Stomach smooth muscle (tissue), 2 donors: ENCODE measurements around the gene LIPC.

ENCODE experiments used
- H3K27ac ChIP-seq: one replicate; pipeline ENCODE4 v1.7.0; 2013; ENCODE audit warnings: mild to moderate bottlenecking, low read length, inconsistent platforms
- H3K27me3 ChIP-seq, 2 donors: one replicate each; pipeline ENCODE4 v1.7.0; 2013; ENCODE audit warnings: low read length in 2 of 2; ENCODE audit not compliant: insufficient read depth in 2 of 2, control insufficient read depth in 1 of 2
- H3K36me3 ChIP-seq, 2 donors: one replicate each; pipeline ENCODE4 v1.7.0; 2013; ENCODE audit warnings: low read length in 2 of 2; ENCODE audit not compliant: control insufficient read depth in 2 of 2, insufficient read depth in 2 of 2
- H3K4me1 ChIP-seq: one replicate; pipeline ENCODE4 v1.7.0; 2013; ENCODE audit warnings: low read length; ENCODE audit not compliant: control insufficient read depth, insufficient read depth
- H3K4me3 ChIP-seq, 2 donors: one replicate each; pipeline ENCODE4 v1.7.0; 2013; ENCODE audit warnings: low read length in 2 of 2
- H3K9ac ChIP-seq, 2 donors: one replicate each; pipeline ENCODE4 v1.7.0; 2013; ENCODE audit warnings: low read length in 2 of 2, mild to moderate bottlenecking in 1 of 2
- H3K9me3 ChIP-seq, 2 donors: one replicate each; pipeline ENCODE4 v1.7.0; 2013; ENCODE audit warnings: low read length in 2 of 2; ENCODE audit not compliant: control insufficient read depth in 2 of 2
- donor health status: healthy.
- donor health status: Pancreatic carcinoma.

LIPC gene

DNA sequence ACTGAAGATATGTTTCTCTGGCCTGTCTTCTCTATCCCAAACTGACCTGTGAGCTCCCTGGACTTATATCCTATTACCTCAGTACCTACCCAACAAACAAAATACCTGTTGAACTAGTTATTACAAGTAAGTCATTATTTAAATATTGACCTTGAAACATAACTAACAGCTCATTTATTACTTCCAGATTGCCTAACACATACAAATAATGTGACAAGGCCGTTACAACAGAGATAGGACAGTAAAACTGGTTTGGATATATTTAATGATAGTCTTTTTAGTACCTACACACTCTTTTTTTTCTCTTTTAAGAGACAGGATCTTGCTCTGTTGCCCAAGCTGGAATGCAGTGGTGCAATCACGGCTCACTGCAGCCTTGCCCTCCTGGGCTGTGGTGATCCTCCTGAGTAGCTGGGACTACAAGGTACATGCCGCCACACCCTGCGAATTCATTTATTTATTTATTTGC, 172.7 kb downstream of the LIPC start:
- no peak overlapping the region for H3K4me3 ChIP-seq
- no peaks in the 10 kb centered on the region for H3K27me3 ChIP-seq
- H3K27ac ChIP-seq = no peak overlapping the region
- H3K9ac ChIP-seq = no peak overlapping the region
- H3K36me3 ChIP-seq = peaks cover 0 to 5% of the 10 kb centered on the region in 2 donors
- H3K4me1 ChIP-seq = no peaks in the 10 kb centered on the region
- H3K9me3 ChIP-seq = no peaks in the 10 kb centered on the region

GRCh38 chr15:58605931-58606530, 174.2 kb downstream of the LIPC start:
- Histone ChIP-seq H3K36me3 (peaks cover 0 to 14% of the 10 kb centered on the region in 2 donors), H3K27ac (no peak overlapping the region), H3K4me1 (no peaks in the 10 kb centered on the region), H3K27me3 (no peaks in the 10 kb centered on the region), H3K4me3 (no peak overlapping the region), H3K9ac (no peak overlapping the region), H3K9me3 (no peaks in the 10 kb centered on the region)

- no peaks in the 10 kb centered on the region for H3K27me3 ChIP-seq
Measured at GRCh38 chr15:58606577-58607080, 174.8 kb downstream of the LIPC start.

DNA sequence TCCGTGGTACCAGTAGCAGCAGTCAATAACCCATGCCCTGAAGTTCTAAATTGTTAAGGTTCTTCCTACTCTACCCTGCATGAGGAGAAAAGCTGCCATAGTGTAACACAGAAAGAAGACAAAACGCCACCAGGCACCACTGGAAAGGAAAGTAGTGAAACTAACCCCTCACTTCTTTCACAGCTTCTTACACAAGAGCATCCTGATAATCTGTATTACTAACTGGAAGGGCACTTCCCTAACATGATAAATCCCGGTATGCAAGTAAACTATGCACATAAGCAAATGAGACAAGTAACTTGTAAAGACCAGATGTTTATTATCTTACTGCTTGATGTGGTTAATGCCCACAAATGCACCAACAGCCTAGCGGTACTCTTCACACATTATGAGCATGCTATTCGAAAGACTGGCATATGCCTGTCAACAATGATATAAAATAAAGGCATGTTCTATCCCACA, 176.4 kb downstream of the LIPC start:
- Histone ChIP-seq H3K4me3 (no peak overlapping the region), H3K9ac (no peak overlapping the region)

More at GRCh38 chr15:58606577-58607080, 174.8 kb downstream of the LIPC start:
- Histone ChIP-seq H3K27ac (no peak overlapping the region), H3K9ac (no peak overlapping the region), H3K4me1 (no peaks in the 10 kb centered on the region), H3K4me3 (no peak overlapping the region), H3K36me3 (peaks cover 0 to 14% of the 10 kb centered on the region in 2 donors), H3K9me3 (no peaks in the 10 kb centered on the region)

GRCh38 chr15:58608711-58609110, 176.9 kb downstream of the LIPC start:
- peaks cover 0 to 14% of the 10 kb centered on the region in 2 donors for H3K36me3 ChIP-seq
- H3K27ac ChIP-seq = no peak overlapping the region
- H3K27me3 ChIP-seq = no peaks in the 10 kb centered on the region
- peaks cover 0 to under 1% of the 10 kb centered on the region in 2 donors for H3K9me3 ChIP-seq
- no peaks in the 10 kb centered on the region for H3K4me1 ChIP-seq
- H3K4me3 ChIP-seq = no peak overlapping the region
- no peak overlapping the region for H3K9ac ChIP-seq

More for the DNA sequence above, 176.4 kb downstream of the LIPC start:
- Histone ChIP-seq H3K27ac (no peak overlapping the region), H3K4me1 (no peaks in the 10 kb centered on the region), H3K27me3 (no peaks in the 10 kb centered on the region), H3K9me3 (no peaks in the 10 kb centered on the region), H3K36me3 (peaks cover 0 to 14% of the 10 kb centered on the region in 2 donors)

- no peak overlapping the region for H3K27ac ChIP-seq
- H3K4me3 ChIP-seq = no peak overlapping the region
- peaks cover 0 to 14% of the 10 kb centered on the region in 2 donors for H3K36me3 ChIP-seq
- no peaks in the 10 kb centered on the region for H3K4me1 ChIP-seq
- H3K9me3 ChIP-seq = peaks cover 0 to 7% of the 10 kb centered on the region in 2 donors
- H3K27me3 ChIP-seq = no peaks in the 10 kb centered on the region
- H3K9ac ChIP-seq = no peak overlapping the region
Measured at GRCh38 chr15:58611731-58612676, 180.2 kb downstream of the LIPC start.

DNA sequence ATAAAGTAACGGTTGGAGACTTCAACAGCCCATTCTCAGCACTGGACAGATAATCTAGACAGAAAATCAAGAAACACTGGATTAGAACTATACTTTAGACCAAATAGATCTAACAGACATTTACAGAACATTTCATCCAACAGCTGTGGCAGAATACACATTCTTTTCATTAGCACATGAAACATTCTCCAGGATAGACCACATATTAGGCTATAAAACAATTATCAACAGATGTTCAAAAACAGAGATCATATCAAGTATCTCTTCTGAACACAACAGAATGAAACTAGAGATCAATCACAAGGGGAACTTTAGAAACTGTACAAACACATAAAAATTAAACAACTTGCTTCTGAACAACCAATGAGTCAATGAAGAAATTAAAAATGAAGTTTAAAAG, 184.4 kb downstream of the LIPC start:
- Histone ChIP-seq H3K4me3 (no peak overlapping the region), H3K4me1 (no peaks in the 10 kb centered on the region), H3K9ac (no peak overlapping the region), H3K27ac (no peak overlapping the region), H3K27me3 (no peaks in the 10 kb centered on the region), H3K36me3 (peaks cover 0 to 5% of the 10 kb centered on the region in 2 donors), H3K9me3 (peaks cover 0 to 7% of the 10 kb centered on the region in 2 donors)
